ELR (cell line): ENCODE measurements around the gene RND3.

ENCODE experiments used
- DNase-seq: peaks from one replicate; pipeline ENCODE4 v3.0.0-alpha.2; 2015; ENCODE audit warnings: low read depth

RND3 gene

GRCh38 chr2:150441784-150442183 lies 45.7 kb downstream of the RND3 start:
- DNase-seq: no peak

DNA sequence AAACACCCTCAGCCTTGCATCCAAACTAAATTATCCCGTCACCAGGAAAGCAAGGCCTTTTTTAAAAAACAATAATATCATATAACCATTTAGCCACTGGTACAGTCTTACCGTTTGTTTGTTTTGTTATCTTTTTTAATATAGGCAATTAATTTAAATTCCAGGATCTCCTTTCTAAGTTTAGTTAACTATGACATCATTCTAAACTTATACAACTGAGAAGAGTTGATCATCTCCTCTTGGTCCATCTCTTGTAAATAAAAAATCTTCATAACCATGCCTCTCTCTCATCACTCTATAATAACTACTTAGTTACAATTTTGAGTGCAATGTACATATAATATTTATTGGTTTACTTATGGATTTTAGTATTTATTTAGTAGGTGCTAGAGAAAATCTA lies 46.2 kb downstream of the RND3 start:
- no peak for DNase-seq

- DNase-seq: peak; percentile 13
Observed at GRCh38 chr2:150438654-150439053, 48.8 kb downstream of the RND3 start.

DNA sequence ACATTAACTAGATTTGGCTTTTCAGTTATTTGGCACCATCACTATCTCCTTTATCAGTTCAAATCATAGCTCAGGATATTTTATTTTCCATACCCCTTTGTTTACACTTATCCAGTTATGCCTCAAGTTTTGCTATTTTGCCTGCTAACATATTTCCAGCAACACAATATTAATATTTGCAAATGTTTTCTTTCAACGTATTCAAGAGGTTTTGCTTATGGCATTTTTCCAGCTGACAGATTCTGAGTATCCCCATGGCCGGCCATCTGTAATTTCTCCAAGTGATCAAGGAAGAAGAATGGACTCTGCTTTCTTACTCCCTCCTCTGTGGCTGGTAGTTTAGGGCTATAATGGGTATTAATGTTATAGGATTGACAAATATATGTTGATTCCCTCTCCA lies 49.4 kb downstream of the RND3 start:
- no peak for DNase-seq

- DNase-seq: no peak
Observed at GRCh38 chr2:150432312-150432625, 55.2 kb downstream of the RND3 start.

DNA sequence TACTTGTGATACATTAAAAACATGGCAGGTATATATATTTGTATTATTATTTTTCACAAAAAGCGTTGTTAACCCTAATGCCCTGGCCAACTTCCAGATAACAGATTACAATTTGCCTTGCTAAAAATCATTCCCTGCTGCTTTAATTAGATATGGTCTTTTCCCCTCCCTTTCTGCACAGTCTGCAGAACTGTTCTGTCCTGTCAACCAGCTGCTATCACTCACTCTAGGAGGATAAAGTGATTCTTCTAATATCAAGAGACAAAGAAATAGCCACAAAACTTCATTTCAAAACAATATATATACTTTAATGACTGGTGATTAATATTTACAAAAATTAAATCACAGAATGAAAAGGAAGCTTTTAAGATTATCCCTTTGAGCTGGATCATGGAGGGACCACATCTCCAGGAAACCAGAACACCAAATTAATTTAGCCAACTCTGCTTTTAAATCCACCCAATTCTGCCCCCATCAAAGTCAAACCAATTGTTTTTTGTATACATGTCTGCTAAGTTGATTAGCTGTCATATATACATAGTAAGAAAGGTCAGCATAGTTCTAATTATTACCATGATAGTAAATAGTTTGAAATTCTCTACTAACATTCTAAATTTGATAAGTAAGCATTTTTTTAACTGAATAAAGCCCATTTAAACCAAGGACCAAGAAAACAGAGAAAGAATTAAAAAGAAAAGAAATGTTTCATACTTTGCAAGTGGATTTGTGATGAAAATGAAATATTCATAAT lies 55.7 kb downstream of the RND3 start:
- DNase-seq: no peak

DNA sequence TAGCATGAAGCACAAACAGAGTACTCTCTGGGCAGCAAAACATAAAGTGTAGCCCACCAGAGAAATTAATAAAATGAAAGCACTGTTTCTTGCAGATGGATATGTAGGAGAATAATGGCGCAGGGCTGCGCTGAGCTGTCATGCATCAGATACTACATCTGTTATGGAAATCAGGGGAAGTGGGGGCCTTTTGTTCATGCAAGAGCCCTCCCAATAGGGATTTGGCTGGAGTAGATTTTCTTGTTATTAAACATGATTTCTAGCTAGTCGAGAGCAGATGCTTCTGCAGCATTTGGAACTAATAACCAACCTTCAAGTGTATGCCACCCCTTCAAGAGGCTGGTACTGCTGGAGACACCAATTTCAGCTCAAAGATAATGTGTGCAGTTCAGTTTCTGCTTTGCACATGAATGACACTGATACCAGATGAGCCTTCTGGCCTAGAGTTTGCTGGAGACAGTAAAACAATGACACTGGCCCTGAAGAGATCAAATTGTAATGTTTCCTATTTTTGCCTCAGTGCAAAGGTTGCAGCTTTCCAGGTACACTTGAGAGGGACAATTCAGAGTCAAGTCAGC lies 58.0 kb downstream of the RND3 start:
- no peak for DNase-seq

- DNase-seq: no peak
Observed at GRCh38 chr2:150428641-150429040, 58.8 kb downstream of the RND3 start.

GRCh38 chr2:150427298-150427697 lies 60.2 kb downstream of the RND3 start:
- no peak for DNase-seq

DNA sequence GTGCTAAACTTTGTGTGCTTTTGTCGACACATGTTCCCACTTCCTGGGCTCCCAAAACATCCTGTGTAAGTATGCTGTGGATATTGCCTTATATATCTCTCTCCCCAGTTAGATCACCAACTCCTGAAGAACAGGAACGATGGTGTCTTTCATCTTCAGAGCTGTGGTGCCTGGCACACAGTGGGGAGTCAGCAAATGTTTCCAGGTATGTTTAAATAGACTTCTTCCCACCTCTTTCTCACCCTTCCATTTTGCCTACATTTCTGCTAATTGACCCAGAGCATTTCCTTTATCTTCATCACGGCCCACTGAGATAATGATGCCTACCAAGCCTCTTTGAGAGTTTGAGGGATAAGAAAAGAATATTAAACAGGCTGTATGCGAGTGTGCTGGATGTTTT lies 60.7 kb downstream of the RND3 start:
- DNase-seq: no peak

GRCh38 chr2:150426315-150426714 lies 61.2 kb downstream of the RND3 start:
- no peak for DNase-seq

GRCh38 chr2:150425121-150425955 lies 62.1 kb downstream of the RND3 start:
- DNase-seq: peak; percentile 15

DNA sequence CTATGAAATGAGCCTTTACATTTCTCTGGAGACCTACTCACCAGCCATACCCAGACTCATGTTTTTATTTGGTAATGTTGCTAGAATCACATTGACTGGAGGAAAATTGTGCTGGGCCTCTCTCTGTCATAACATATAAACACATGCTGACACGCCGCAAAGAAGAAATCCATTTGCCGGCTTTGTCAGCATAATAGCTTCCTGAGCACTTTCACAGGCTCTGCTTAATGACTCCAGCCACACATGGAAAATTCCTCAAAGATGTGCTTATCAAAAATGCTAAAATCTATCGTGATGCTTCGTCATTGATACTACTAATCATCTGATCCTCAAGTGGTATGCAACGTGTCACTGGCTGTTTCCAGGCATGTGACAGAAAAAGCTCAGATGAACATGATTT lies 63.1 kb downstream of the RND3 start:
- DNase-seq: no peak

DNA sequence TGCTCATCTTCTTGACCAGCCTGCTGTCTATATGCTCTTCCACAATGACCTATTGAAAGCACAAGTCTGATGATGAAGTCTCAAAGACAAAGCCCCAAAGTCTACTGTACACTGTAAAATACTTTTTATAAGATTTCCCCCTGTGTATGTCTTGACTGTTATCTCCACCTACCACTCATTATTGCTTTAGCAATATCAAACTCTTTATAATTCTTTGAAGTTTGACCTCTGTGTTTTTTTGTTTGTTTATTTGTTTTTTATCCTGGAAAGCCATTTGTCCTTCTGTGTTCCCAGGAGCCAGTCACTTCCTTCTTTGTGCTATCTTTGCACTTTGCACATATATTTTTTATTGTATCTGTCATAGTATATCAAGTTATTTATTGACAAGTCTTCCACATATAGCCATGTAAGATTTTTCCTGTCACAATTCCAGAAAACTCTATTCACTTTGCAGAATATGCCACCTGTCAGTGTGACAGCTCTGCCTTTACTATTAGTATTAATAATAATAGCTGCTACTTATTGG lies 66.3 kb downstream of the RND3 start:
- DNase-seq: no peak

DNA sequence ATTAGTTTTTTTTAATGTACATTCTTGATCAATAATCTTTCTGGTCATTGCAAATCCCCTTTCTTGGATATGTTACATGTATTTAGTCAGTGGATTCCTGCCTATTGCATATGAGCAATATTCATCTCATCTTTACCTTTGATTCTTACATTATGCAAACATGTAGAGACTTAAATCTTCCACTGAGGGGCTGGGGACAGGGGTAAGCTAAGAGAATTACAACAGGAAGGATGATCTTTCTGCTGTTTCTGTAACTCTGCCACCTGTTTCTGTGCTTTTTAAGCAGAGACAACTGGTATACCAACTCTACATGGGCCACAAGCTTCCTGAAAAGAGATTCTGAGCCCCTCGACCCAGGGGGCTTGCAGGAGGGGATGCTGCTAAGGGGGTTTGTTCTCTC lies 68.6 kb downstream of the RND3 start:
- no peak for DNase-seq
